ENCODE measurements around the gene TMEM132E. TPM values are rescaled to one million over a fixed set of nuclear protein-coding genes. Genes with fewer than 3 reads are reported as not detected.

TMEM132E gene
- total and polyA plus RNA-seq, 7 donors = 0.10 TPM; not detected in 6

DNA sequence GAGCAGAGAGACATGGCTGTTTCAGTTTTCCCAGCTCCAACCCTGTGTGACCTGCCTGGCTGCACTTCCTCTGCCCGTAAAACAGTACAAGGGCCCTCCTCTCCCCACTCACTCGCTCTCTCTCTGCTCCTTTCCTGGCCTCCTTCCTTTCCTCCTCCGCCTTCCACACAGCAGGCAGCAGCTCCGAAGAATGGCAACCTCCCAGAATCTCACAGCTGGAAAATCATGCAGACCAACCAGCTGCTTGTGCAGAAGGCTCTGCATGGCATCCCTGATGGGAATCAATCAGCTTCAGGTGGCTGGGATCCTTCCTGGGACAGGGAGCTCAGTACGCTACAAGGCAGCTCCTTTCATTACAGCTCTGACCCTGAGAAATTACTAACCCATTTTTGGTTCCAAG, 27.4 kb downstream of the TMEM132E start:
- H3K9me3 ChIP-seq = no peaks in the 10 kb centered on the region
- no peak overlapping the region for H3K27ac ChIP-seq
- 31 to 51% methylated on average over 5 of the region's 5 CpGs for WGBS, 2 donors
- H3K36me3 ChIP-seq = no peaks in the 10 kb centered on the region
- DNase-seq = no peak
- peaks cover 0 to 31% (median 7%) of the 10 kb centered on the region in 3 donors for H3K27me3 ChIP-seq
- intact Hi-C loops (cut with DNase I) = no loop called here
- H3K4me1 ChIP-seq = no peaks in the 10 kb centered on the region
- no peak for TF ChIP-seq POLR2A (IDR thresholded peaks at IDR 0.05)
- no peak overlapping the region for H3K4me3 ChIP-seq

DNA sequence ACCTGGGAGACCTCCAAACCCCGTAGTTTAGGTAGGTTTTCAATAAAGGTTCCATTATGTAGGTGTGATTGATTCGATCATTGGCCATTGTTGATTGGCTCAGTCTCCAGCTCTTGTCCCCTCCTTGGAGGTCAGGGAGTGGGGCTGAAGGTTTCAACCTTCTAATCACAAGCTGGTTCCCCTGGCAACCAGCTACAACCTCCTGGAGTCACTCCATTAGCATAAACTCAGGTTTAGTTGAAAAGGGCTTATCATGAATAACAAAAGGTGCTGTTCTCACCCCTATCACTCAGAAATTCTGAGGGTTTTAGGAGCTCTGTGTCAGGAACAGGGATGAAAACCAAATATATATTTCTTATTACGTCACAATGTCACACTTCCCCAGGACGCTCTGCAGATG, 28.5 kb downstream of the TMEM132E start:
- H3K9me3 ChIP-seq = no peaks in the 10 kb centered on the region
- DNase-seq = no peak
- H3K4me1 ChIP-seq = no peaks in the 10 kb centered on the region
- no peak for TF ChIP-seq EP300 (IDR thresholded peaks at IDR 0.05)
- no peak for TF ChIP-seq POLR2AphosphoS5 (IDR thresholded peaks at IDR 0.05)
- TF ChIP-seq, protein P1, sequence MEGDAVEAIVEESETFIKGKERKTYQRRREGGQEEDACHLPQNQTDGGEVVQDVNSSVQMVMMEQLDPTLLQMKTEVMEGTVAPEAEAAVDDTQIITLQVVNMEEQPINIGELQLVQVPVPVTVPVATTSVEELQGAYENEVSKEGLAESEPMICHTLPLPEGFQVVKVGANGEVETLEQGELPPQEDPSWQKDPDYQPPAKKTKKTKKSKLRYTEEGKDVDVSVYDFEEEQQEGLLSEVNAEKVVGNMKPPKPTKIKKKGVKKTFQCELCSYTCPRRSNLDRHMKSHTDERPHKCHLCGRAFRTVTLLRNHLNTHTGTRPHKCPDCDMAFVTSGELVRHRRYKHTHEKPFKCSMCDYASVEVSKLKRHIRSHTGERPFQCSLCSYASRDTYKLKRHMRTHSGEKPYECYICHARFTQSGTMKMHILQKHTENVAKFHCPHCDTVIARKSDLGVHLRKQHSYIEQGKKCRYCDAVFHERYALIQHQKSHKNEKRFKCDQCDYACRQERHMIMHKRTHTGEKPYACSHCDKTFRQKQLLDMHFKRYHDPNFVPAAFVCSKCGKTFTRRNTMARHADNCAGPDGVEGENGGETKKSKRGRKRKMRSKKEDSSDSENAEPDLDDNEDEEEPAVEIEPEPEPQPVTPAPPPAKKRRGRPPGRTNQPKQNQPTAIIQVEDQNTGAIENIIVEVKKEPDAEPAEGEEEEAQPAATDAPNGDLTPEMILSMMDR (IDR thresholded peaks at IDR 0.05) = no peak
- TF ChIP-seq POLR2A (IDR thresholded peaks at IDR 0.05) = no peak
- no peaks in the 10 kb centered on the region for H3K36me3 ChIP-seq
- no peak overlapping the region for H3K27ac ChIP-seq
- intact Hi-C loops (cut with DNase I) = no loop called here
- peaks cover 0 to 42% (median 11%) of the 10 kb centered on the region in 3 donors for H3K27me3 ChIP-seq
- H3K4me3 ChIP-seq = no peak overlapping the region
- WGBS, 2 donors = 51 to 52% methylated on average over 4 of the region's 4 CpGs

DNA sequence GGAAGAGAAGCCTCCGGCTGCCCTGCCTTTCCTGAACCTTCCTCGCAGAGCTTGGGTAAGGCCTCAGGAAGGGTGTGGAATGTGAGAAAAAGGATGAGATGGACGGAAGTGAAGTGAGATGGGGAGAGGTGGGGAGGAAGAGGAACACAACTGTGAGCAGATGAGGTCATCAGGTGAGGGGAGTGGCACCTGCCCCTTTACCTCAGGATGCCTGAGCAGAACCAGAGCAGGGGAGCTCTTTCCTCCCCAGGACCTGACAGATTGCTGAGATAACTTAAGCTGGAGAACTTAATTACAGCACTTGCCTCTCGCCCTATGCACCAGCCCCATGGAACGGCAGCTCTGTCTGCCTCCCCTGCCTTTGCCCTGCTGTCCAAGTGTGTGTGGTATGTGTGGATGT, 29.8 kb downstream of the TMEM132E start:
- no peak overlapping the region for H3K4me3 ChIP-seq
- peaks cover 0 to 55% (median 11%) of the 10 kb centered on the region in 3 donors for H3K27me3 ChIP-seq
- no peaks in the 10 kb centered on the region for H3K4me1 ChIP-seq
- TF ChIP-seq EP300 (IDR thresholded peaks at IDR 0.05) (no peak), POLR2A (IDR thresholded peaks at IDR 0.05) (no peak), POLR2AphosphoS5 (IDR thresholded peaks at IDR 0.05) (no peak)
- TF ChIP-seq, protein P1 (IDR thresholded peaks at IDR 0.05) = no peak
- WGBS, 2 donors = 39 to 47% methylated on average over 5 of the region's 5 CpGs
- intact Hi-C loops (cut with DNase I) = no loop called here
- H3K9me3 ChIP-seq = no peaks in the 10 kb centered on the region
- H3K36me3 ChIP-seq = no peaks in the 10 kb centered on the region
- no peak overlapping the region for H3K27ac ChIP-seq
- DNase-seq = no peak

DNA sequence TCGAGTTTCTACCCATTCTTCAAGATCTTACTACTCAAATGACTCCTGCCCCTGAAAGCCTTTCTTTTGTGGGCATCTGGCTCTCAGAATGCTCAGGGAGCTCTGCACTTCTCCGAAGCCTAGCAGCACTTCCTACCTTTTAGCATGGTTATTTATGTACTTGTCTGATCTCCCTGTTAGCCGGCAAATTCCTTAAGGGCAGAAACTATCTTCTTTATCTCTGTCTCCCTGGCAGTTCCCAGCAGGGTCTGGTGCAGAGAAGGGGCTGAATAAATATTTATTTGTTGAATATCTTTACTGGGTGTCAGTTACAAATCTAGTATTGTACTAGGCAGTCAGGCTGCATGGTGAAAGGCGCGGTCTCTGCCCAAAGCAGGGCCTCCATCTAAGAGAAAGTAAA, 30.7 kb downstream of the TMEM132E start:
- no peak for DNase-seq
- Histone ChIP-seq H3K9me3 (no peaks in the 10 kb centered on the region), H3K27me3 (peaks cover 0 to 63% (median 11%) of the 10 kb centered on the region in 3 donors), H3K27ac (no peak overlapping the region), H3K4me1 (no peaks in the 10 kb centered on the region), H3K4me3 (no peak overlapping the region), H3K36me3 (no peaks in the 10 kb centered on the region)
- intact Hi-C loops (cut with DNase I) = no loop called here
- no peak for TF ChIP-seq POLR2A (IDR thresholded peaks at IDR 0.05)
- TF ChIP-seq POLR2AphosphoS5 (IDR thresholded peaks at IDR 0.05) = no peak
- TF ChIP-seq, protein P1 (IDR thresholded peaks at IDR 0.05) = no peak
- no peak for TF ChIP-seq EP300 (IDR thresholded peaks at IDR 0.05)
- WGBS, 2 donors = 39 to 57% methylated on average over 5 of the region's 5 CpGs

DNA sequence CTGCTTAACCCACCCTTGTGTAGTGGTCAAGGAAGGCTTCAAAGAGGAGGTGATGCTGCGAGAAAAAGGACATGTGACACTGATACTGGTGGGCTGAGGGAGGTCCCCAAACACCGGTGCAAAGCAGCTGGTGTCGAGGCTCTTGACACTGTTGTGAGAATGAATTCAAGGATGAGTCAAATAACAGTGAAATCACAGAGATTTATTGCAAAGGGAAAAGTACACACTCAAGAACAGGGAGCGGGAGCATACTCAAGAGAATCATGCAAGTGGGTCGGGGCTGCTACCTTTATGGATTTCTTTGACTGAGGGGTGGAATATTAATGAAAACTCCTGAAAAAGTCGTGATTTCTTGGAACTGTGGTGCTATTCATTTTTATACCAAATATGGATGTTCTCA, 31.1 kb downstream of the TMEM132E start:
- TF ChIP-seq EP300 (IDR thresholded peaks at IDR 0.05) = no peak
- TF ChIP-seq POLR2AphosphoS5 (IDR thresholded peaks at IDR 0.05) = no peak
- TF ChIP-seq, protein P1 (IDR thresholded peaks at IDR 0.05) = no peak
- TF ChIP-seq POLR2A (IDR thresholded peaks at IDR 0.05) = no peak
- no peak for DNase-seq
- no peak overlapping the region for H3K27ac ChIP-seq
- no peaks in the 10 kb centered on the region for H3K36me3 ChIP-seq
- peaks cover 0 to 63% (median 11%) of the 10 kb centered on the region in 3 donors for H3K27me3 ChIP-seq
- intact Hi-C loops (cut with DNase I) = no loop called here
- WGBS, 2 donors = 63 to 69% methylated on average over 6 of the region's 6 CpGs
- no peaks in the 10 kb centered on the region for H3K9me3 ChIP-seq
- no peak overlapping the region for H3K4me3 ChIP-seq
- H3K4me1 ChIP-seq = no peaks in the 10 kb centered on the region
